H9 (cell line): ENCODE results near the gene FBLN1. TPM values are rescaled to one million over a fixed set of nuclear protein-coding genes. Genes with fewer than 3 reads are reported as not detected.

Experiments
- DNase-seq: peaks from one replicate; pipeline ENCODE4 v3.0.0-alpha.2; 2017
- H2AFZ ChIP-seq: one replicate; pipeline ENCODE4 v1.6.1; 2013; ENCODE audit warnings: mild to moderate bottlenecking, low read length, control low read depth, moderate library complexity
- H2AK5ac ChIP-seq: 2 replicates; pipeline ENCODE4 v1.6.1; 2013; ENCODE audit warnings: low read length, control low read depth, mixed read lengths; ENCODE audit not compliant: insufficient read length
- H2BK120ac ChIP-seq: one replicate; pipeline ENCODE4 v1.6.1; 2013; ENCODE audit warnings: low read depth, mild to moderate bottlenecking, low read length, control low read depth, inconsistent platforms; ENCODE audit not compliant: poor library complexity, severe bottlenecking
- H2BK12ac ChIP-seq: 2 replicates; pipeline ENCODE4 v1.6.1; 2013; ENCODE audit warnings: low read length, control low read depth, mixed read lengths, low read depth; ENCODE audit not compliant: insufficient read length
- H2BK15ac ChIP-seq: 2 replicates; pipeline ENCODE4 v1.6.1; 2013; ENCODE audit warnings: low read depth, low read length, control low read depth
- H2BK20ac ChIP-seq: one replicate; pipeline ENCODE4 v1.6.1; 2013; ENCODE audit warnings: low read depth, mild to moderate bottlenecking, low read length, control low read depth, inconsistent platforms; ENCODE audit not compliant: poor library complexity, severe bottlenecking
- H2BK5ac ChIP-seq: 2 replicates; pipeline ENCODE4 v1.6.1; 2013; ENCODE audit warnings: low read length, control low read depth, mixed read lengths; ENCODE audit not compliant: insufficient read length
- H3K14ac ChIP-seq: 2 replicates; pipeline ENCODE4 v1.6.1; 2013; ENCODE audit warnings: low read length, control low read depth; ENCODE audit not compliant: insufficient read depth
- H3K18ac ChIP-seq: 2 replicates; pipeline ENCODE4 v1.6.1; 2013; ENCODE audit warnings: low read depth, mild to moderate bottlenecking, mixed read lengths, low read length, control low read depth; ENCODE audit not compliant: insufficient read length
- H3K23ac ChIP-seq: 2 replicates; pipeline ENCODE4 v1.6.1; 2013; ENCODE audit warnings: low read length, control low read depth, mixed read lengths, low read depth; ENCODE audit not compliant: insufficient read length
- H3K23me2 ChIP-seq: 2 replicates; pipeline ENCODE4 v1.6.1; 2013; ENCODE audit warnings: low read depth, mild to moderate bottlenecking, mixed read lengths, low read length, control low read depth; ENCODE audit not compliant: insufficient read length, poor library complexity, severe bottlenecking
- H3K27ac ChIP-seq: 2 replicates; pipeline ENCODE4 v1.5.1; 2013; ENCODE audit warnings: low read length, control low read depth, mixed read lengths, low read depth; ENCODE audit not compliant: insufficient read length
- H3K27me3 ChIP-seq: 2 replicates; pipeline ENCODE4 v1.6.1; 2013; ENCODE audit warnings: low read length, control low read depth, inconsistent platforms; ENCODE audit not compliant: insufficient read depth
- H3K4ac ChIP-seq: 2 replicates; pipeline ENCODE4 v1.6.1; 2013; ENCODE audit warnings: low read depth, mild to moderate bottlenecking, control low read depth, inconsistent platforms, low read length, moderate library complexity
- H3K4me1 ChIP-seq: 2 replicates; pipeline ENCODE4 v1.6.1; 2013; ENCODE audit warnings: low read length, control low read depth, inconsistent platforms; ENCODE audit not compliant: insufficient read depth
- H3K4me2 ChIP-seq: 2 replicates; pipeline ENCODE4 v1.6.1; 2013; ENCODE audit warnings: low read length, control low read depth, mixed read lengths; ENCODE audit not compliant: insufficient read length, insufficient read depth
- H3K56ac ChIP-seq: 2 replicates; pipeline ENCODE4 v1.6.1; 2013; ENCODE audit warnings: low read depth, mild to moderate bottlenecking, mixed read lengths, low read length, control low read depth; ENCODE audit not compliant: insufficient read length
- H3K79me1 ChIP-seq: 2 replicates; pipeline ENCODE4 v1.6.1; 2013; ENCODE audit warnings: low read depth, mild to moderate bottlenecking, moderate library complexity, low read length, control low read depth, inconsistent platforms; ENCODE audit not compliant: insufficient read depth, poor library complexity, severe bottlenecking
- H3K79me2 ChIP-seq: 2 replicates; pipeline ENCODE4 v1.6.1; 2013; ENCODE audit warnings: low read length, control low read depth, inconsistent platforms; ENCODE audit not compliant: insufficient read depth
- H3K9ac ChIP-seq: 2 replicates; pipeline ENCODE4 v1.6.1; 2013; ENCODE audit warnings: low read length, control low read depth, mixed read lengths; ENCODE audit not compliant: insufficient read length; ENCODE audit errors: extremely low read depth
- H3K9me3 ChIP-seq: one replicate; pipeline ENCODE4 v1.6.1; 2013; ENCODE audit warnings: low read depth, low read length, inconsistent platforms; ENCODE audit not compliant: control insufficient read depth
- H3T11ph ChIP-seq: one replicate; pipeline ENCODE4 v1.6.1; 2013; ENCODE audit warnings: mild to moderate bottlenecking, low read length, control low read depth, inconsistent platforms
- H4K20me1 ChIP-seq: one replicate; pipeline ENCODE4 v1.6.1; 2013; ENCODE audit not compliant: control insufficient read depth, insufficient read length, insufficient read depth
- H4K5ac ChIP-seq: 2 replicates; pipeline ENCODE4 v1.6.1; 2013; ENCODE audit warnings: low read depth, mild to moderate bottlenecking, mixed read lengths, low read length, control low read depth; ENCODE audit not compliant: insufficient read length
- H4K8ac ChIP-seq: replicated peaks from 2 replicates; pipeline ENCODE4 v1.6.1; 2013; ENCODE audit warnings: low read length, control low read depth, mixed read lengths, low read depth; ENCODE audit not compliant: insufficient read length
- H4K91ac ChIP-seq: 2 replicates; pipeline ENCODE4 v1.6.1; 2013; ENCODE audit warnings: low read depth, mild to moderate bottlenecking, moderate library complexity, mixed read lengths, low read length, control low read depth; ENCODE audit not compliant: insufficient read length
- H3K27ac Mint-ChIP-seq, 3 experiments: 2 replicates in 2 of 3; 3 replicates in 1 of 3; pipeline ENCODE4 v1.8.0; 2020 to 2021; ENCODE audit warnings: mixed read lengths in 3 of 3, mild to moderate bottlenecking in 1 of 3, moderate library complexity in 1 of 3
- H3K27me3 Mint-ChIP-seq: 2 replicates; pipeline ENCODE4 v1.8.0; 2021; ENCODE audit warnings: low read depth, mild to moderate bottlenecking, moderate library complexity, mixed read lengths
- H3K36me3 Mint-ChIP-seq, 3 experiments: 2 replicates in 2 of 3; 3 replicates in 1 of 3; pipeline ENCODE4 v1.8.0; 2020 to 2021; ENCODE audit warnings: low read depth in 3 of 3, mixed read lengths in 3 of 3; ENCODE audit not compliant: insufficient read depth in 1 of 3
- H3K4me1 Mint-ChIP-seq, 2 experiments: 2 replicates each; pipeline ENCODE4 v1.8.0; 2020; ENCODE audit warnings: mixed read lengths in 2 of 2
- H3K4me3 Mint-ChIP-seq, 2 experiments: 2 replicates in 1 of 2; 3 replicates in 1 of 2; pipeline ENCODE4 v1.8.0; 2020 to 2021; ENCODE audit warnings: mild to moderate bottlenecking in 2 of 2, mixed read lengths in 2 of 2, moderate library complexity in 1 of 2
- H3K9me3 Mint-ChIP-seq, 2 experiments: 2 replicates in 1 of 2; 3 replicates in 1 of 2; pipeline ENCODE4 v1.8.0; 2020; ENCODE audit warnings: mild to moderate bottlenecking in 2 of 2, mixed read lengths in 2 of 2, moderate library complexity in 1 of 2
- CTCF ChIP-seq: fragments of 200-600 bp; sonication (generic); conservative IDR thresholded peaks from 3 replicates; pipeline ENCODE4 v1.8.0; 2021; ENCODE audit warnings: antibody characterized with exemption, mild to moderate bottlenecking
- WGBS: extraction: QIAGEN DNeasy Blood & Tissue Kit; methylation state at CpG from one replicate; pipeline ENCODE4 v1.1.7; 2013; ENCODE audit warnings: missing lambda C conversion rate, low lambda C conversion rate, mixed read lengths; ENCODE audit not compliant: insufficient read length; ENCODE audit errors: extremely low coverage; 5-methylcytosine and 5-hydroxymethylcytosine counted together
- total RNA-seq: library from RNA; stranded (reverse); gene quantifications from 2 replicates; pipeline ENCODE4 v1.2.1, GENCODE V29; 2021

FBLN1 gene
- total RNA-seq, 1 experiment from 2014 or later: 140 TPM

GRCh38 chr22:45538281-45538680 is 35.6 kb downstream of the FBLN1 start:
- Mint-ChIP-seq H3K4me1 (peaks cover 4 to 10% of the 10 kb centered on the region in 2 experiments), H3K36me3 (peaks cover 26 to 73% (median 56%) of the 10 kb centered on the region in 3 experiments; a peak in 6 of 7 replicates), H3K27ac (peak overlapping the region; percentile 29 to 86 (median 62); a peak in 4 of 7 replicates), H3K4me3 (no peak overlapping the region), H3K27me3 (no peaks in the 10 kb centered on the region), H3K9me3 (no peaks in the 10 kb centered on the region)
- H2BK12ac ChIP-seq: no peak overlapping the region
- H4K20me1 ChIP-seq: no peaks in the 10 kb centered on the region
- no peak overlapping the region for H3K56ac ChIP-seq
- no peak overlapping the region for H3K4me2 ChIP-seq
- no CpG with 5 or more reads among the region's 4 CpGs for WGBS
- H2BK5ac ChIP-seq: no peak overlapping the region
- no peaks in the 10 kb centered on the region for H3K27me3 ChIP-seq
- no peak overlapping the region for H3K9ac ChIP-seq
- no peak overlapping the region for H4K91ac ChIP-seq
- H3K9me3 ChIP-seq: no peaks in the 10 kb centered on the region
- no peak overlapping the region for H3K27ac ChIP-seq
- H4K8ac ChIP-seq: no peak overlapping the region
- no peak for TF ChIP-seq CTCF
- H2BK120ac ChIP-seq: no peak overlapping the region
- no peaks in the 10 kb centered on the region for H3K23me2 ChIP-seq
- H3T11ph ChIP-seq: no peak overlapping the region
- no peak overlapping the region for H2AFZ ChIP-seq
- H3K23ac ChIP-seq: no peak overlapping the region
- H3K14ac ChIP-seq: no peak overlapping the region
- H4K5ac ChIP-seq: no peak overlapping the region
- H3K79me1 ChIP-seq: no peaks in the 10 kb centered on the region
- H3K79me2 ChIP-seq: no peaks in the 10 kb centered on the region
- no peaks in the 10 kb centered on the region for H3K4me1 ChIP-seq
- H2BK15ac ChIP-seq: no peak overlapping the region
- no peak overlapping the region for H2AK5ac ChIP-seq
- H2BK20ac ChIP-seq: no peak overlapping the region
- no peak for DNase-seq
- no peak overlapping the region for H3K4ac ChIP-seq
- no peak overlapping the region for H3K18ac ChIP-seq
